ENCODE results near the gene AMELX. TPM values are rescaled to one million over a fixed set of nuclear protein-coding genes. Genes with fewer than 3 reads are reported as not detected.

The AMELX gene
- not detected in 2 replicates for total RNA-seq

- H3K36me3 Mint-ChIP-seq (ENCODE audit: low read depth): no peaks in the 10 kb centered on the region
- no peaks in the 10 kb centered on the region for H3K27me3 Mint-ChIP-seq
- ATAC-seq (ENCODE audit: low read depth) (no peak), DNase-seq (no peak)
- ChIA-PET CTCF (no interaction called here), POLR2A (no interaction called here)
- no peaks in the 10 kb centered on the region for H3K4me1 Mint-ChIP-seq
- intact Hi-C loops (cut with micrococcal nuclease): no loop called here
- H3K9me3 Mint-ChIP-seq: no peaks in the 10 kb centered on the region
- no peak within 1 kb of the TSS for H3K27ac Mint-ChIP-seq
- no peak for TF ChIP-seq CTCF (IDR thresholded peaks at IDR 0.05)
- H3K4me3 Mint-ChIP-seq: no peak within 1 kb of the TSS
Measured at GRCh38 chrX:11293113-11293512, at the start of gene AMELX. Gene AMELX, plus strand, starts transcription at chrX:11293413. Its CDS starts 1,376 bp downstream, at chrX:11294789.

GRCh38 chrX:11244636-11245035, 48.6 kb upstream of the AMELX start:
- ChIA-PET POLR2A (no interaction called here), CTCF (no interaction called here)

GRCh38 chrX:11254417-11255109, 38.6 kb upstream of the AMELX start:
- Mint-ChIP-seq H3K9me3 (no peaks in the 10 kb centered on the region), H3K4me3 (no peak overlapping the region), H3K4me1 (no peaks in the 10 kb centered on the region), H3K27ac (no peak overlapping the region), H3K36me3 (ENCODE audit: low read depth) (no peaks in the 10 kb centered on the region), H3K27me3 (peaks cover 3% of the 10 kb centered on the region)
- CTCF ChIA-PET: no interaction called here
- no peak for ATAC-seq (ENCODE audit: low read depth)
- POLR2A ChIA-PET: no interaction called here
- no peak for DNase-seq
- intact Hi-C loops (cut with micrococcal nuclease): no loop called here
- TF ChIP-seq CTCF (IDR thresholded peaks at IDR 0.05): no peak

More at GRCh38 chrX:11244636-11245035, 48.6 kb upstream of the AMELX start:
- Mint-ChIP-seq H3K36me3 (ENCODE audit: low read depth) (no peaks in the 10 kb centered on the region), H3K9me3 (no peaks in the 10 kb centered on the region), H3K27me3 (peaks cover 2% of the 10 kb centered on the region), H3K4me3 (no peak overlapping the region), H3K4me1 (no peaks in the 10 kb centered on the region), H3K27ac (no peak overlapping the region)
- DNase-seq (no peak), ATAC-seq (ENCODE audit: low read depth) (no peak)
- no peak for TF ChIP-seq CTCF (IDR thresholded peaks at IDR 0.05)
- intact Hi-C loops (cut with micrococcal nuclease): no loop called here

GRCh38 chrX:11257290-11257689, 35.9 kb upstream of the AMELX start:
- TF ChIP-seq CTCF (IDR thresholded peaks at IDR 0.05): no peak
- Mint-ChIP-seq H3K27me3 (peaks cover 3% of the 10 kb centered on the region), H3K9me3 (no peaks in the 10 kb centered on the region), H3K27ac (no peak overlapping the region), H3K4me3 (no peak overlapping the region), H3K4me1 (no peaks in the 10 kb centered on the region), H3K36me3 (ENCODE audit: low read depth) (no peaks in the 10 kb centered on the region)
- intact Hi-C loops (cut with micrococcal nuclease): no loop called here
- no peak for DNase-seq
- ChIA-PET POLR2A (no interaction called here), CTCF (no interaction called here)
- ATAC-seq (ENCODE audit: low read depth): no peak

- POLR2A ChIA-PET: no interaction called here
- no peaks in the 10 kb centered on the region for H3K36me3 Mint-ChIP-seq (ENCODE audit: low read depth)
- no peak overlapping the region for H3K4me3 Mint-ChIP-seq
- CTCF ChIA-PET: no interaction called here
- no peaks in the 10 kb centered on the region for H3K4me1 Mint-ChIP-seq
- H3K27ac Mint-ChIP-seq: no peak overlapping the region
- DNase-seq (no peak), ATAC-seq (ENCODE audit: low read depth) (no peak)
- H3K27me3 Mint-ChIP-seq: peaks cover 3% of the 10 kb centered on the region
- no peaks in the 10 kb centered on the region for H3K9me3 Mint-ChIP-seq
- intact Hi-C loops (cut with micrococcal nuclease): no loop called here
- TF ChIP-seq CTCF (IDR thresholded peaks at IDR 0.05): no peak
Measured at GRCh38 chrX:11257711-11258110, 35.5 kb upstream of the AMELX start.

Data from activated B cell treated with CpG ODN at 0.5 μM for 24 hours (primary cell).